Mesenchymal stem cell (in vitro differentiated cells and primary cell): Measurements from ENCODE around the gene NAA16.

ENCODE experiments used
- DNase-seq: peaks from one replicate; pipeline ENCODE4 v3.0.0-alpha.2; 2013
- H2AFZ ChIP-seq: one replicate; pipeline ENCODE4 v1.6.1; 2013; ENCODE audit warnings: low read depth, mild to moderate bottlenecking, control low read depth, inconsistent platforms, low read length, moderate library complexity
- H2AK5ac ChIP-seq: 2 replicates; pipeline ENCODE4 v1.6.1; 2013; ENCODE audit warnings: low read length, moderate library complexity, mild to moderate bottlenecking, inconsistent platforms; ENCODE audit not compliant: severe bottlenecking
- H2BK120ac ChIP-seq: one replicate; pipeline ENCODE4 v1.6.1; 2013; ENCODE audit warnings: low read depth, mild to moderate bottlenecking, inconsistent platforms, low read length, moderate library complexity
- H2BK12ac ChIP-seq, 2 experiments: one replicate each; pipeline ENCODE4 v1.6.1; 2013; ENCODE audit warnings: inconsistent platforms in 2 of 2, low read length in 2 of 2, mild to moderate bottlenecking in 2 of 2, moderate library complexity in 2 of 2, control low read depth in 1 of 2
- H2BK15ac ChIP-seq: one replicate; pipeline ENCODE4 v1.6.1; 2013; ENCODE audit warnings: mild to moderate bottlenecking, low read depth, inconsistent platforms; ENCODE audit not compliant: poor library complexity, severe bottlenecking
- H2BK5ac ChIP-seq: 2 replicates; pipeline ENCODE4 v1.6.1; 2013; ENCODE audit warnings: low read depth, mild to moderate bottlenecking, low read length, control low read depth, inconsistent platforms; ENCODE audit not compliant: poor library complexity, severe bottlenecking
- H3K14ac ChIP-seq, 2 experiments: one replicate each; pipeline ENCODE4 v1.6.1; 2013; ENCODE audit warnings: inconsistent platforms in 2 of 2, low read length in 2 of 2, control low read depth in 1 of 2, mild to moderate bottlenecking in 1 of 2, moderate library complexity in 1 of 2
- H3K18ac ChIP-seq, 2 experiments: one replicate each; pipeline ENCODE4 v1.6.1; 2013; ENCODE audit warnings: inconsistent platforms in 2 of 2, low read length in 2 of 2, control low read depth in 1 of 2, low read depth in 1 of 2, mild to moderate bottlenecking in 1 of 2
- H3K23ac ChIP-seq, 2 experiments: one replicate each; pipeline ENCODE4 v1.6.1; 2013; ENCODE audit warnings: inconsistent platforms in 2 of 2, low read length in 2 of 2, mild to moderate bottlenecking in 2 of 2, moderate library complexity in 2 of 2, control low read depth in 1 of 2
- H3K27ac ChIP-seq: 2 replicates; pipeline ENCODE4 v1.5.1; 2013; ENCODE audit warnings: mild to moderate bottlenecking, moderate library complexity, low read length, control low read depth, inconsistent platforms; ENCODE audit not compliant: poor library complexity, severe bottlenecking
- H3K27me3 ChIP-seq, 2 experiments: 2 replicates each; pipeline versions ENCODE4 v1.6.1 to v1.7.0; 2013; ENCODE audit warnings: low read length in 2 of 2, mild to moderate bottlenecking in 2 of 2, moderate library complexity in 2 of 2, control low read depth in 1 of 2, inconsistent platforms in 1 of 2; ENCODE audit not compliant: control insufficient read depth in 1 of 2, insufficient read depth in 1 of 2
- H3K36me3 ChIP-seq, 2 experiments: 2 replicates each; pipeline versions ENCODE4 v1.6.1 to v1.7.0; 2013; ENCODE audit warnings: low read length in 2 of 2, control low read depth in 1 of 2, inconsistent platforms in 1 of 2, low read depth in 1 of 2, mild to moderate bottlenecking in 1 of 2; ENCODE audit not compliant: insufficient read depth in 2 of 2, control insufficient read depth in 1 of 2
- H3K4ac ChIP-seq, 2 experiments: one replicate each; pipeline ENCODE4 v1.6.1; 2013; ENCODE audit warnings: inconsistent platforms in 2 of 2, low read length in 2 of 2, mild to moderate bottlenecking in 2 of 2, moderate library complexity in 2 of 2, control low read depth in 1 of 2, low read depth in 1 of 2
- H3K4me1 ChIP-seq: 2 replicates; pipeline ENCODE4 v1.6.1; 2013; ENCODE audit warnings: low read depth, low read length, control low read depth; ENCODE audit not compliant: control insufficient read depth, insufficient read depth
- H3K4me2 ChIP-seq: 2 replicates; pipeline ENCODE4 v1.6.1; 2013; ENCODE audit warnings: low read length, mild to moderate bottlenecking, inconsistent platforms; ENCODE audit not compliant: poor library complexity, severe bottlenecking
- H3K4me3 ChIP-seq, 2 experiments: 2 replicates each; pipeline versions ENCODE4 v1.5.1 to v1.7.0; 2013; ENCODE audit warnings: low read length in 2 of 2, mild to moderate bottlenecking in 2 of 2, control low read depth in 1 of 2, low read depth in 1 of 2; ENCODE audit not compliant: insufficient read depth in 1 of 2
- H3K79me1 ChIP-seq: replicated peaks from 2 replicates; pipeline ENCODE4 v1.6.1; 2013; ENCODE audit warnings: mild to moderate bottlenecking, control low read depth, low read length, inconsistent platforms; ENCODE audit not compliant: poor library complexity, severe bottlenecking
- H3K9ac ChIP-seq: 2 replicates; pipeline ENCODE4 v1.7.0; 2013; ENCODE audit warnings: mild to moderate bottlenecking, low read length, moderate library complexity
- H3K9me3 ChIP-seq: 2 replicates; pipeline ENCODE4 v1.7.0; 2013; ENCODE audit warnings: mild to moderate bottlenecking, low read length; ENCODE audit not compliant: control insufficient read depth
- H4K8ac ChIP-seq: one replicate; pipeline ENCODE4 v1.6.1; 2013; ENCODE audit warnings: inconsistent platforms, mild to moderate bottlenecking, low read length, moderate library complexity
- H4K91ac ChIP-seq: one replicate; pipeline ENCODE4 v1.6.1; 2013; ENCODE audit warnings: mild to moderate bottlenecking, low read length, inconsistent platforms
- WGBS: methylation state at CpG from one replicate; pipeline ENCODE4 v1.1.7; 2013; ENCODE audit warnings: mixed read lengths; 5-methylcytosine and 5-hydroxymethylcytosine counted together

The NAA16 gene

DNA sequence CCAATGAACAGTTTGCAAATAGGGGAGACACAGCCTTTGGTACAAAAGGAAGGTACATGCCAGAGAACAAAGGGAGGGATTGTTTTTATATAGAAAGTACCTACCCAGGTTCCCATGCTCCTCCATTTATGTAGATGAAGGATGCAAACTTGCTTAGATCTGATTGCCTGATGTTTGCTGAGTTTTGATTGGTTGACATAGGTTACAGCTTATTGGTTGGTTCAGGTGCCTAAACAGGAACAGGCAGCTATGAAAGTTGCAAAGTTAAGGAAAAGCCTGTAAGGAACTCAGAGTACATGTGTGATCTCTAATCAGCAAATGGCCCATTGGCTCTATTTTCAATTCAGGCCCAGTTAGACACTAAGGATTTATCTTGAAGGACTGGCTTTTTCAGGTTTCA lies 6.5 kb upstream of the NAA16 start:
- H2BK5ac ChIP-seq: no peak overlapping the region
- no peak overlapping the region for H3K4me2 ChIP-seq
- no peak overlapping the region for H2BK12ac ChIP-seq
- DNase-seq: no peak
- H4K91ac ChIP-seq: no peak overlapping the region
- no peak overlapping the region for H3K18ac ChIP-seq
- H3K9ac ChIP-seq: no peak overlapping the region
- H2BK15ac ChIP-seq: no peak overlapping the region
- H2AFZ ChIP-seq: no peak overlapping the region
- no peak overlapping the region for H2BK120ac ChIP-seq
- H3K27ac ChIP-seq: no peak overlapping the region
- no peak overlapping the region for H3K23ac ChIP-seq
- no peaks in the 10 kb centered on the region for H3K9me3 ChIP-seq
- H3K4ac ChIP-seq: no peak overlapping the region
- H2AK5ac ChIP-seq: no peak overlapping the region
- H3K14ac ChIP-seq: no peak overlapping the region
- no peaks in the 10 kb centered on the region for H3K36me3 ChIP-seq
- H3K4me1 ChIP-seq: peaks cover 10% of the 10 kb centered on the region
- no peak overlapping the region for H4K8ac ChIP-seq
- no peaks in the 10 kb centered on the region for H3K27me3 ChIP-seq
- H3K4me3 ChIP-seq: no peak overlapping the region
- no peaks in the 10 kb centered on the region for H3K79me1 ChIP-seq

DNA sequence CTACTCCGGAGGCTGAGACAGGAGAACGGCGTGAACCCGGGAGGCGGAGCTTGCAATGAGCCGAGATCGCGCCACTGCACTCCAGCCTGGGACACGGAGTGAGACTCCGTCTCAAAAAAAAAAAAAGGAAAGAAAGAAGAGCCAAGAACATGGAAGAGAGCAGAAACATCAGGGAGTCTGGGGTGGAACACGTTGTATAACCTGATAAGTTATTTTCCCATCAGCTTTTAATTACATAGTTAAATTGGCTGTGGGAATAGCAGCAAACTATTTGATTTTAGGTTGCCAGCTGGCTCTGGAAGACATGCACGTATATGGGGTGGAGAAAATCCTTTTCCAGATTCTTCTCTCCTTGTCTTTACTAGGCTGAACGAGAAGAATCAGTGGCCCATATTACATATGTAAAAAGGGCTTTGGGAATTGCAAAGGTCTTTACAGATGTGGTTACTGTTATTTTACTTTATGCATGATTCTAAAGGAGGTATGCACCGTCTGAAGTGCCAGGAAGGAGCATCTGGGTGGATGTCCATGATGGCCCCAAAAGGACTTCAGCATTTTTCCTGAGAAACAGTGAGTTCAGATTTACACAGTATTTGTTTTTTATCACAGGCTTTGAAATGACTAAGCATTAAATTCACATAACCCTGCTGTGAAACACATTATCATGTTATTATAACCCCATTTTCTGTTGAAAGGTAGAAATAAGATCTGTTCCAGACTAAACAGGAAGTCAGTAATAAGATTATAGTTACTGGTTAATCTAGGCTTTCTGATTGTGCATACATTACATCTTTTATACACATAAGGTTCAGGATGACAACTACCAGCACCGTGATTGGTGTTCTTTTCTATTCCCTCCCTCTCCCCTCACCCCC lies 4.6 kb upstream of the NAA16 start:
- H3K14ac ChIP-seq: no peak overlapping the region
- H2BK15ac ChIP-seq: no peak overlapping the region
- no peak overlapping the region for H4K91ac ChIP-seq
- no peak overlapping the region for H2AFZ ChIP-seq
- H2AK5ac ChIP-seq: peak overlapping the region; percentile 57
- H3K79me1 ChIP-seq: no peaks in the 10 kb centered on the region
- no peak overlapping the region for H2BK12ac ChIP-seq
- no peaks in the 10 kb centered on the region for H3K9me3 ChIP-seq
- H3K23ac ChIP-seq: no peak overlapping the region
- peaks cover 11% of the 10 kb centered on the region for H3K4me1 ChIP-seq
- no peak overlapping the region for H3K18ac ChIP-seq
- H3K4me3 ChIP-seq: no peak overlapping the region
- H4K8ac ChIP-seq: no peak overlapping the region
- H2BK5ac ChIP-seq: no peak overlapping the region
- no peak overlapping the region for H3K4ac ChIP-seq
- H3K9ac ChIP-seq: no peak overlapping the region
- no peak overlapping the region for H2BK120ac ChIP-seq
- peak overlapping the region; percentile 52 for H3K4me2 ChIP-seq
- H3K27ac ChIP-seq: peak overlapping the region; percentile 78
- no peak for DNase-seq
- H3K27me3 ChIP-seq: no peaks in the 10 kb centered on the region
- no peaks in the 10 kb centered on the region for H3K36me3 ChIP-seq
- WGBS: 91% methylated on average over 11 of the region's 15 CpGs

DNA sequence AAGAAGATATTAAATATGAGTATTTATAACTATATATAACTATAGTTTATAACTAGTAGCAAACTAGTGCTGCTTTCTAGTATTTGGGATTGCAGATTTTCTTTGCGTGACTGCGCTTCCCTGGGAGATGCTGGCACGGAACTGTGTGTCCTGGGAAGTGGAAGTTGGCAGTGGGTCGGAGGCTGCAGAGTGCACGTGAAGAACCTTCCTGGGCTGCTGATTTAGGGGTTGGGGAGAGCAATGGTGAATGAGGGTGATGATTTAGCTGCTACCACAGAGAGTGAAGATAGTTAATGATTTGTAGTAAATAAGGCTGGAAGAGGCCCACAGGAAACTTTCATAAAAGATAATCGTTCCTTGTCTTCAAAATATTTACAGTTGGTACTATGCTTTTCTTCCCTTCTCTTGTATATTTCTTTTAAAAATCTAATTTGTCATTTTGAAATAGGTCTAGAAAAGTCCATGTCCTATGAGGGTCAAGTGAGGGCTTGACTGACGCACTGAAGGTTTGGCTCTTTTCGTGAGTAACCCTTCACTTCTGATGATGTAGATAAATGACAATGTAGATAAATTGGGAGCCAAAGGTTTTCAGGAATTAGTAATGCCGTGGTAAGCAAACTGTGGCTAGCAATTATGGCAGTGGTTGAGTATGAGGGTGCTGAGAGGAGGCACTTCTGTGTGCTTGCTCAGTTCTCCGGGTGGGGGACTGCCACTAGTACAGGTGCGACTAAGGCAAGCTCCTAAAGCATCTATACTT lies 3.0 kb upstream of the NAA16 start:
- no peak overlapping the region for H4K91ac ChIP-seq
- no peak overlapping the region for H2BK12ac ChIP-seq
- no peak for DNase-seq
- no peak overlapping the region for H3K23ac ChIP-seq
- H3K4me2 ChIP-seq: peak overlapping the region; percentile 51
- H3K4me3 ChIP-seq: no peak overlapping the region
- H3K27ac ChIP-seq: peak overlapping the region; percentile 79
- no peak overlapping the region for H2BK120ac ChIP-seq
- 85% methylated on average over 10 of the region's 11 CpGs for WGBS
- no peak overlapping the region for H2AFZ ChIP-seq
- H2BK15ac ChIP-seq: no peak overlapping the region
- H2BK5ac ChIP-seq: no peak overlapping the region
- H3K9me3 ChIP-seq: no peaks in the 10 kb centered on the region
- H3K36me3 ChIP-seq: no peaks in the 10 kb centered on the region
- no peak overlapping the region for H3K18ac ChIP-seq
- H3K4ac ChIP-seq: no peak overlapping the region
- H4K8ac ChIP-seq: no peak overlapping the region
- H3K27me3 ChIP-seq: no peaks in the 10 kb centered on the region
- H3K14ac ChIP-seq: no peak overlapping the region
- no peak overlapping the region for H3K9ac ChIP-seq
- H2AK5ac ChIP-seq: peak overlapping the region; percentile 82
- H3K79me1 ChIP-seq: no peaks in the 10 kb centered on the region
- peaks cover 11% of the 10 kb centered on the region for H3K4me1 ChIP-seq
